ENCODE data around the gene TAC4.

TAC4 gene

GRCh38 chr17:49873926-49874325, 26.1 kb upstream of the TAC4 start:
- ChIA-PET CTCF (interaction anchor here (1.1 to 11.4 kb wide), 2 partner anchors 123 to 182 kb away, joined by 3 to 96 read pairs; partner anchors contain the start of genes DLX3 and ITGA3), POLR2A (no interaction called here)
- WGBS (ENCODE audit: insufficient coverage), result 82% methylated on average over 1 of the region's 3 CpGs
- no peaks in the 10 kb centered on the region for H3K36me3 ChIP-seq (ENCODE audit: control insufficient read depth in 4 of 4, insufficient read depth in 4 of 4, low read length in 3 of 4)
- peaks cover 0 to 20% (median under 1%) of the 10 kb centered on the region in 5 experiments for H3K27me3 ChIP-seq (replicated peaks in 2 of 5; ENCODE audit: control insufficient read depth in 4 of 5, insufficient read depth in 5 of 5, low read length in 4 of 5)
- DNase-seq, result no peak
- no peaks in the 10 kb centered on the region for H3K9me3 ChIP-seq (ENCODE audit: control extremely low read depth in 1 of 5, control insufficient read depth in 4 of 5, insufficient read depth in 2 of 5, low read depth in 1 of 5, low read length in 4 of 5)
- no peak overlapping the region for H3K27ac ChIP-seq (ENCODE audit: insufficient read depth in 1 of 2, low read depth in 1 of 2, low read length in 2 of 2, poor library complexity in 1 of 2, severe bottlenecking in 2 of 2)
- peaks cover 0 to 15% (median 1%) of the 10 kb centered on the region in 4 experiments for H3K4me1 ChIP-seq (ENCODE audit: control extremely low read depth in 1 of 4, control insufficient read depth in 4 of 4, insufficient read depth in 4 of 4, low read length in 3 of 4)
- no peak overlapping the region for H3K4me3 ChIP-seq (ENCODE audit: control insufficient read depth in 1 of 7, extremely low read depth in 1 of 7, insufficient read depth in 4 of 7, low read depth in 2 of 7, low read length in 6 of 7)

DNA sequence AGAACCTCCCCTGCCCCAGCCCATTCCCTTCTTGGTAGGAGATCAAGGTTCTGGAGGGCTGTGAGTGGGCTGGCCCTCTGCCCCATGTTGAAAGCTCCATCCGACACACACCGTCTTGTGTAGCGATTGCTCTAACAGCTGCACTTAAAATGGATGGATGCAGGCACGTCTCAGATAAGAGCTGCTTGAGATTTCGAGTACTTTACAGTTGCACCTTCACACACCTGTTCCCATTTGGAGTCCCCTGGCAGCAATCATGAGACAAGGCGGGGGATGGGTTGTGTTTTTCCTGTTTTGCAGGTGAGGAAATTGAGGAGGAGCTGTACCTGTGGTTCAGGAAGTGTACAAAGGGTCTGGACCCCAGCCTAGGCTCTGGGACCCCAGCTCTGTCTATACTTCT, 25.6 kb upstream of the TAC4 start:
- H3K36me3 ChIP-seq (ENCODE audit: control insufficient read depth in 4 of 4, insufficient read depth in 4 of 4, low read length in 3 of 4), result no peaks in the 10 kb centered on the region
- no peak overlapping the region for H3K27ac ChIP-seq (ENCODE audit: insufficient read depth in 1 of 2, low read depth in 1 of 2, low read length in 2 of 2, poor library complexity in 1 of 2, severe bottlenecking in 2 of 2)
- WGBS (ENCODE audit: insufficient coverage), result 82% methylated on average over 5 of the region's 6 CpGs
- DNase-seq, result no peak
- peaks cover 0 to 15% (median 0%) of the 10 kb centered on the region in 5 experiments for H3K27me3 ChIP-seq (replicated peaks in 2 of 5; ENCODE audit: control insufficient read depth in 4 of 5, insufficient read depth in 5 of 5, low read length in 4 of 5)
- H3K4me3 ChIP-seq (ENCODE audit: control insufficient read depth in 1 of 7, extremely low read depth in 1 of 7, insufficient read depth in 4 of 7, low read depth in 2 of 7, low read length in 6 of 7), result no peak overlapping the region
- POLR2A ChIA-PET, result no interaction called here
- peaks cover 0 to 15% (median 2%) of the 10 kb centered on the region in 4 experiments for H3K4me1 ChIP-seq (ENCODE audit: control extremely low read depth in 1 of 4, control insufficient read depth in 4 of 4, insufficient read depth in 4 of 4, low read length in 3 of 4)
- CTCF ChIA-PET, result interaction anchor here (0.8 to 11.4 kb wide), 2 partner anchors 16 to 124 kb away, joined by 6 to 96 read pairs; partner anchors contain the start of gene DLX3
- no peaks in the 10 kb centered on the region for H3K9me3 ChIP-seq (ENCODE audit: control extremely low read depth in 1 of 5, control insufficient read depth in 4 of 5, insufficient read depth in 2 of 5, low read depth in 1 of 5, low read length in 4 of 5)

- H3K4me3 ChIP-seq (ENCODE audit: control insufficient read depth in 1 of 7, extremely low read depth in 1 of 7, insufficient read depth in 4 of 7, low read depth in 2 of 7, low read length in 6 of 7), result no peak overlapping the region
- no peaks in the 10 kb centered on the region for H3K36me3 ChIP-seq (ENCODE audit: control insufficient read depth in 4 of 4, insufficient read depth in 4 of 4, low read length in 3 of 4)
- CTCF ChIA-PET, result interaction anchor here (0.8 to 11.4 kb wide), 2 partner anchors 16 to 124 kb away, joined by 6 to 96 read pairs; partner anchors contain the start of gene DLX3
- H3K27ac ChIP-seq (ENCODE audit: insufficient read depth in 1 of 2, low read depth in 1 of 2, low read length in 2 of 2, poor library complexity in 1 of 2, severe bottlenecking in 2 of 2), result no peak overlapping the region
- 68% methylated on average over 6 of the region's 6 CpGs for WGBS (ENCODE audit: insufficient coverage)
- H3K4me1 ChIP-seq (ENCODE audit: control extremely low read depth in 1 of 4, control insufficient read depth in 4 of 4, insufficient read depth in 4 of 4, low read length in 3 of 4), result peaks cover 0 to 15% (median 2%) of the 10 kb centered on the region in 4 experiments
- POLR2A ChIA-PET, result no interaction called here
- no peaks in the 10 kb centered on the region for H3K9me3 ChIP-seq (ENCODE audit: control extremely low read depth in 1 of 5, control insufficient read depth in 4 of 5, insufficient read depth in 2 of 5, low read depth in 1 of 5, low read length in 4 of 5)
- no peak for DNase-seq
- H3K27me3 ChIP-seq (replicated peaks in 2 of 5; ENCODE audit: control insufficient read depth in 4 of 5, insufficient read depth in 5 of 5, low read length in 4 of 5), result peaks cover 0 to 10% (median 0%) of the 10 kb centered on the region in 5 experiments
These were observed 25.0 kb upstream of the TAC4 start for GRCh38 chr17:49872754-49873377.

- CTCF ChIA-PET, result interaction anchor here (1.4 to 11.4 kb wide), 2 partner anchors 126 to 134 kb away, joined by 3 to 96 read pairs; partner anchors contain the start of gene DLX3
- POLR2A ChIA-PET, result no interaction called here
These were observed 23.3 kb upstream of the TAC4 start for GRCh38 chr17:49871211-49871610.

GRCh38 chr17:49870298-49870697, 22.4 kb upstream of the TAC4 start:
- H3K36me3 ChIP-seq (ENCODE audit: control insufficient read depth in 4 of 4, insufficient read depth in 4 of 4, low read length in 3 of 4), result no peaks in the 10 kb centered on the region
- CTCF ChIA-PET, result interaction anchor here (0.8 to 3.0 kb wide), 2 partner anchors 9 to 127 kb away, joined by 3 to 17 read pairs; no protein-coding TSS in a partner anchor
- POLR2A ChIA-PET, result no interaction called here
- H3K4me1 ChIP-seq (ENCODE audit: control extremely low read depth in 1 of 4, control insufficient read depth in 4 of 4, insufficient read depth in 4 of 4, low read length in 3 of 4), result peaks cover 0 to 15% (median 2%) of the 10 kb centered on the region in 4 experiments
- WGBS (ENCODE audit: insufficient coverage), result 97% methylated on average over 9 of the region's 11 CpGs
- H3K27me3 ChIP-seq (replicated peaks in 2 of 5; ENCODE audit: control insufficient read depth in 4 of 5, insufficient read depth in 5 of 5, low read length in 4 of 5), result peaks cover 0 to 4% (median 0%) of the 10 kb centered on the region in 5 experiments
- no peak for DNase-seq
- no peaks in the 10 kb centered on the region for H3K9me3 ChIP-seq (ENCODE audit: control extremely low read depth in 1 of 5, control insufficient read depth in 4 of 5, insufficient read depth in 2 of 5, low read depth in 1 of 5, low read length in 4 of 5)
- no peak overlapping the region for H3K27ac ChIP-seq (ENCODE audit: insufficient read depth in 1 of 2, low read depth in 1 of 2, low read length in 2 of 2, poor library complexity in 1 of 2, severe bottlenecking in 2 of 2)
- no peak overlapping the region for H3K4me3 ChIP-seq (ENCODE audit: control insufficient read depth in 1 of 7, extremely low read depth in 1 of 7, insufficient read depth in 4 of 7, low read depth in 2 of 7, low read length in 6 of 7)

More at GRCh38 chr17:49871211-49871610, 23.3 kb upstream of the TAC4 start:
- H3K27ac ChIP-seq (ENCODE audit: insufficient read depth in 1 of 2, low read depth in 1 of 2, low read length in 2 of 2, poor library complexity in 1 of 2, severe bottlenecking in 2 of 2), result no peak overlapping the region
- H3K27me3 ChIP-seq (replicated peaks in 2 of 5; ENCODE audit: control insufficient read depth in 4 of 5, insufficient read depth in 5 of 5, low read length in 4 of 5), result peaks cover 0 to 4% (median 2%) of the 10 kb centered on the region in 5 experiments
- no peak for DNase-seq
- no peak overlapping the region for H3K4me3 ChIP-seq (ENCODE audit: control insufficient read depth in 1 of 7, extremely low read depth in 1 of 7, insufficient read depth in 4 of 7, low read depth in 2 of 7, low read length in 6 of 7)
- H3K36me3 ChIP-seq (ENCODE audit: control insufficient read depth in 4 of 4, insufficient read depth in 4 of 4, low read length in 3 of 4), result no peaks in the 10 kb centered on the region
- 92% methylated on average over 2 of the region's 7 CpGs for WGBS (ENCODE audit: insufficient coverage)
- peaks cover 0 to 15% (median 2%) of the 10 kb centered on the region in 4 experiments for H3K4me1 ChIP-seq (ENCODE audit: control extremely low read depth in 1 of 4, control insufficient read depth in 4 of 4, insufficient read depth in 4 of 4, low read length in 3 of 4)
- H3K9me3 ChIP-seq (ENCODE audit: control extremely low read depth in 1 of 5, control insufficient read depth in 4 of 5, insufficient read depth in 2 of 5, low read depth in 1 of 5, low read length in 4 of 5), result no peaks in the 10 kb centered on the region

- DNase-seq, result no peak
- WGBS (ENCODE audit: insufficient coverage), result 8% methylated on average over 1 of the region's 1 CpG
- ChIA-PET CTCF (interaction anchor here (1.3 to 3.0 kb wide), 2 partner anchors 128 to 193 kb away, joined by 3 to 17 read pairs; no protein-coding TSS in a partner anchor), POLR2A (no interaction called here)
- H3K9me3 ChIP-seq (ENCODE audit: control extremely low read depth in 1 of 5, control insufficient read depth in 4 of 5, insufficient read depth in 2 of 5, low read depth in 1 of 5, low read length in 4 of 5), result no peaks in the 10 kb centered on the region
- H3K36me3 ChIP-seq (ENCODE audit: control insufficient read depth in 4 of 4, insufficient read depth in 4 of 4, low read length in 3 of 4), result no peaks in the 10 kb centered on the region
- peaks cover 0 to 4% (median 0%) of the 10 kb centered on the region in 5 experiments for H3K27me3 ChIP-seq (replicated peaks in 2 of 5; ENCODE audit: control insufficient read depth in 4 of 5, insufficient read depth in 5 of 5, low read length in 4 of 5)
- H3K4me3 ChIP-seq (ENCODE audit: control insufficient read depth in 1 of 7, extremely low read depth in 1 of 7, insufficient read depth in 4 of 7, low read depth in 2 of 7, low read length in 6 of 7), result no peak overlapping the region
- peaks cover 0 to 15% (median 2%) of the 10 kb centered on the region in 4 experiments for H3K4me1 ChIP-seq (ENCODE audit: control extremely low read depth in 1 of 4, control insufficient read depth in 4 of 4, insufficient read depth in 4 of 4, low read length in 3 of 4)
- H3K27ac ChIP-seq (ENCODE audit: insufficient read depth in 1 of 2, low read depth in 1 of 2, low read length in 2 of 2, poor library complexity in 1 of 2, severe bottlenecking in 2 of 2), result no peak overlapping the region
These were observed 21.1 kb upstream of the TAC4 start for GRCh38 chr17:49869038-49869374.

DNA sequence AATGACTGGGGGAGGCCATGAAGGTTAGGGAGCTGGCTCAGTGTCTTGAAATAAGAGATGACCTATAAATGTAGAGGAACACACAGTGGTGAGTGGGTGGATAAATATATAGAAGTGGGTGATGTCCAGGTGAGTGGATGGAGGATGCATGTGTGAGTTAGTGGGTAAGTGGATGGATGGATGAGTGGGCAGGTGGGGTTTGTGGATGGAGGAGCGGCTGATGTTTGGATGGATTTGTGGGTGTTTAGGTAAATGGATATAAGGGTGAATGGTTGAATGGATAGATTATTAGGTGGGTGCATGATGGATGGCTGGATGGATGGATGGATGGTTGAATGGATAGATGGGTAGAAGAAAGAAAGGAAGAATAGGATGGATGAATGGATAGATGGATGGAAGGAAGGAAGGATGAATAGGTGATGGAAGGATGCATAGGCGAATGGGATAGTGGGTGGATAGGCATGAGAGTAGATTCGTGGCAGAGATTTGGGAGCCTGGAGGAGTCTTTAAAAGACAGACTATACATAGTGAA, 19.1 kb upstream of the TAC4 start:
- Histone ChIP-seq H3K27ac (ENCODE audit: insufficient read depth in 1 of 2, low read depth in 1 of 2, low read length in 2 of 2, poor library complexity in 1 of 2, severe bottlenecking in 2 of 2) (no peak overlapping the region), H3K27me3 (replicated peaks in 2 of 5; ENCODE audit: control insufficient read depth in 4 of 5, insufficient read depth in 5 of 5, low read length in 4 of 5) (peaks cover 0 to 13% (median 8%) of the 10 kb centered on the region in 5 experiments), H3K36me3 (ENCODE audit: control insufficient read depth in 4 of 4, insufficient read depth in 4 of 4, low read length in 3 of 4) (no peaks in the 10 kb centered on the region), H3K9me3 (ENCODE audit: control extremely low read depth in 1 of 5, control insufficient read depth in 4 of 5, insufficient read depth in 2 of 5, low read depth in 1 of 5, low read length in 4 of 5) (no peaks in the 10 kb centered on the region), H3K4me3 (ENCODE audit: control insufficient read depth in 1 of 7, extremely low read depth in 1 of 7, insufficient read depth in 4 of 7, low read depth in 2 of 7, low read length in 6 of 7) (no peak overlapping the region), H3K4me1 (ENCODE audit: control extremely low read depth in 1 of 4, control insufficient read depth in 4 of 4, insufficient read depth in 4 of 4, low read length in 3 of 4) (peaks cover 0 to 15% (median 4%) of the 10 kb centered on the region in 4 experiments)
- DNase-seq, result no peak
- 100% methylated on average over 3 of the region's 3 CpGs for WGBS (ENCODE audit: insufficient coverage)
- ChIA-PET CTCF (interaction anchor here (0.6 to 2.5 kb wide), 5 partner anchors 9 to 431 kb away, joined by 3 to 11 read pairs (median 4); no protein-coding TSS in a partner anchor), POLR2A (no interaction called here)

Measured in common myeloid progenitor, CD34-positive (primary cell).